Muscle of leg (tissue), 11 donors: ENCODE results near the gene FGGY. TPM values are rescaled to one million over a fixed set of nuclear protein-coding genes. Genes with fewer than 3 reads are reported as not detected.
"Not testable (repeated sequence)": the region's sequence is repeated elsewhere in the genome, so short reads cannot be mapped to it uniquely, and the experiment has no call there.

ENCODE experiments used
- DNase-seq: peaks from one replicate; pipeline ENCODE4 v3.0.0; 2013
- H3K27ac ChIP-seq: one replicate; pipeline ENCODE4 v1.5.1; 2013; ENCODE audit warnings: mild to moderate bottlenecking, low read length, control low read depth
- H3K27me3 ChIP-seq: one replicate; pipeline ENCODE4 v1.6.1; 2013; ENCODE audit warnings: low read length; ENCODE audit not compliant: control insufficient read depth, insufficient read depth
- H3K36me3 ChIP-seq: one replicate; pipeline ENCODE4 v1.6.1; 2013; ENCODE audit warnings: low read length; ENCODE audit not compliant: control insufficient read depth, insufficient read depth
- H3K4me1 ChIP-seq: one replicate; pipeline ENCODE4 v1.6.1; 2013; ENCODE audit warnings: low read length; ENCODE audit not compliant: control insufficient read depth, insufficient read depth
- H3K4me3 ChIP-seq: one replicate; pipeline ENCODE4 v1.5.1; 2013; ENCODE audit warnings: low read length, control low read depth
- H3K9me3 ChIP-seq: replicated peaks from 2 replicates; pipeline ENCODE4 v1.6.1; 2013; ENCODE audit warnings: low read depth, low read length; ENCODE audit not compliant: control insufficient read depth
- WGBS: methylation state at CpG from one replicate; pipeline ENCODE4 v1.1.5; 2013; ENCODE audit warnings: missing lambda C conversion rate; ENCODE audit not compliant: insufficient coverage; 5-methylcytosine and 5-hydroxymethylcytosine counted together
- polyA plus RNA-seq, 8 donors: library from polyadenylated mRNA; unstranded; fragments of 120-200 nt; gene quantifications; one replicate each; pipeline versions ENCODE4 v1.2.1 to v1.2.3, GENCODE V29; 2013; ENCODE audit warnings: inconsistent platforms in 1 of 8, low replicate concordance in 1 of 8; ENCODE audit not compliant: insufficient read length in 8 of 8, insufficient read depth in 1 of 8
- total RNA-seq: library from RNA; stranded (reverse); fragments of 120-200 nt; gene quantifications from one replicate; pipeline ENCODE4 v1.2.4, GENCODE V29; 2013

FGGY gene
- total and polyA plus RNA-seq, 9 donors, result 8.0 to 23.7 (median 12.7) TPM

- 69% methylated on average over 2 of the region's 4 CpGs for WGBS
- Histone ChIP-seq H3K27me3 (no peaks in the 10 kb centered on the region), H3K27ac (no peak overlapping the region), H3K4me3 (no peak overlapping the region), H3K9me3 (peaks cover 5% of the 10 kb centered on the region), H3K4me1 (no peaks in the 10 kb centered on the region), H3K36me3 (no peaks in the 10 kb centered on the region)
- no peak for DNase-seq
Observed at GRCh38 chr1:59577774-59578173, 280.9 kb downstream of the FGGY start.

GRCh38 chr1:59579222-59579621, 282.3 kb downstream of the FGGY start:
- WGBS, result 100% methylated on average over 1 of the region's 1 CpG
- Histone ChIP-seq H3K4me3 (no peak overlapping the region), H3K27ac (no peak overlapping the region), H3K4me1 (no peaks in the 10 kb centered on the region), H3K27me3 (no peaks in the 10 kb centered on the region), H3K36me3 (no peaks in the 10 kb centered on the region), H3K9me3 (peaks cover 1% of the 10 kb centered on the region)
- DNase-seq, result no peak

- 83% methylated on average over 3 of the region's 4 CpGs for WGBS
- no peak for DNase-seq
- Histone ChIP-seq H3K4me3 (no peak overlapping the region), H3K36me3 (no peaks in the 10 kb centered on the region), H3K27me3 (no peaks in the 10 kb centered on the region), H3K4me1 (no peaks in the 10 kb centered on the region), H3K27ac (no peak overlapping the region), H3K9me3 (no peaks in the 10 kb centered on the region)
Observed at GRCh38 chr1:59580257-59580656, 283.4 kb downstream of the FGGY start.

- H3K27ac ChIP-seq, H3K4me3 ChIP-seq, DNase-seq, H3K9me3 ChIP-seq, H3K27me3 ChIP-seq, H3K36me3 ChIP-seq, H3K4me1 ChIP-seq: not testable (repeated sequence)
- no CpG with 5 or more reads among the region's 2 CpGs for WGBS
Observed at GRCh38 chr1:59592410-59592809, 295.5 kb downstream of the FGGY start.

GRCh38 chr1:59592924-59593323, 296.0 kb downstream of the FGGY start:
- Histone ChIP-seq H3K27me3 (no peaks in the 10 kb centered on the region), H3K9me3 (no peaks in the 10 kb centered on the region), H3K4me3 (no peak overlapping the region), H3K36me3 (no peaks in the 10 kb centered on the region), H3K27ac (no peak overlapping the region), H3K4me1 (no peaks in the 10 kb centered on the region)
- 100% methylated on average over 2 of the region's 2 CpGs for WGBS
- no peak for DNase-seq

GRCh38 chr1:59593798-59594790, 297.2 kb downstream of the FGGY start:
- DNase-seq, result no peak
- Histone ChIP-seq H3K27ac (no peak overlapping the region), H3K36me3 (no peaks in the 10 kb centered on the region), H3K9me3 (no peaks in the 10 kb centered on the region), H3K4me1 (no peaks in the 10 kb centered on the region), H3K27me3 (no peaks in the 10 kb centered on the region), H3K4me3 (no peak overlapping the region)
- 76% methylated on average over 2 of the region's 5 CpGs for WGBS

- Histone ChIP-seq H3K4me1 (no peaks in the 10 kb centered on the region), H3K27ac (no peak overlapping the region), H3K27me3 (no peaks in the 10 kb centered on the region), H3K9me3 (no peaks in the 10 kb centered on the region), H3K4me3 (no peak overlapping the region), H3K36me3 (no peaks in the 10 kb centered on the region)
- peak; percentile 23 for DNase-seq
- no CpG with 5 or more reads among the region's 3 CpGs for WGBS
Observed at GRCh38 chr1:59595774-59596173, 298.9 kb downstream of the FGGY start.

GRCh38 chr1:59596432-59596831, 299.5 kb downstream of the FGGY start:
- Histone ChIP-seq H3K27me3 (no peaks in the 10 kb centered on the region), H3K9me3 (no peaks in the 10 kb centered on the region), H3K27ac (no peak overlapping the region), H3K4me1 (peaks cover 3% of the 10 kb centered on the region), H3K4me3 (no peak overlapping the region), H3K36me3 (no peaks in the 10 kb centered on the region)
- DNase-seq, result peak; percentile 8
- 84% methylated on average over 3 of the region's 3 CpGs for WGBS

GRCh38 chr1:59596956-59597355, 300.1 kb downstream of the FGGY start:
- no peak overlapping the region for H3K27ac ChIP-seq
- H3K4me3 ChIP-seq, result no peak overlapping the region
- DNase-seq, result no peak
- peaks cover 3% of the 10 kb centered on the region for H3K4me1 ChIP-seq
- no peaks in the 10 kb centered on the region for H3K9me3 ChIP-seq
- no peaks in the 10 kb centered on the region for H3K36me3 ChIP-seq
- WGBS, result no CpG with 5 or more reads among the region's 1 CpG
- no peaks in the 10 kb centered on the region for H3K27me3 ChIP-seq

- Histone ChIP-seq H3K27me3 (no peaks in the 10 kb centered on the region), H3K36me3 (no peaks in the 10 kb centered on the region), H3K9me3 (no peaks in the 10 kb centered on the region), H3K4me1 (peaks cover 3% of the 10 kb centered on the region), H3K4me3 (no peak overlapping the region), H3K27ac (no peak overlapping the region)
- WGBS, result no CpG with 5 or more reads among the region's 8 CpGs
- no peak for DNase-seq
Observed at GRCh38 chr1:59597420-59598119, 300.7 kb downstream of the FGGY start.
